ENCODE data around the gene THUMPD1.
A peak's percentile ranks its signal among the peaks of the same experiment; 100 is the strongest.
"Not testable (repeated sequence)": the region's sequence is repeated elsewhere in the genome, so short reads cannot be mapped to it uniquely, and the experiment has no call there.

DNA sequence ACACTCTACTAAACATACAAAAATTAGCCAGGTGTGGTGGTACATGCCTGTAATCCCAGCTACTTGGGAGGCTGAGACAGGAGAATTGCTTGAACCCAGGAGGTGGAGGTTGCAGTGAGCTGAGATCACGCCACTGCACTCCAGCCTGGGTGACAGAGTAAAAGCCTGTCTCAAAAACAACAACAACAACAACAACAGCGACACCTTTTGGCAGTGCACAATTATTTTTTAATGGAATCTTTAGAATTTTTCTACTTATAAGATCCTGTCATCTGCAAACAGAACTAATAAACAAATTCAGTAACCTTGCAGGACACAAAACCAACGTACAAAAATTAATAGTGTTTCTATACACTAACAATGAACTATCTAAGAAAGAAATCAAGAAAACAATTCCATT is 33.5 kb downstream of the THUMPD1 start:
- TF ChIP-seq, protein P1, sequence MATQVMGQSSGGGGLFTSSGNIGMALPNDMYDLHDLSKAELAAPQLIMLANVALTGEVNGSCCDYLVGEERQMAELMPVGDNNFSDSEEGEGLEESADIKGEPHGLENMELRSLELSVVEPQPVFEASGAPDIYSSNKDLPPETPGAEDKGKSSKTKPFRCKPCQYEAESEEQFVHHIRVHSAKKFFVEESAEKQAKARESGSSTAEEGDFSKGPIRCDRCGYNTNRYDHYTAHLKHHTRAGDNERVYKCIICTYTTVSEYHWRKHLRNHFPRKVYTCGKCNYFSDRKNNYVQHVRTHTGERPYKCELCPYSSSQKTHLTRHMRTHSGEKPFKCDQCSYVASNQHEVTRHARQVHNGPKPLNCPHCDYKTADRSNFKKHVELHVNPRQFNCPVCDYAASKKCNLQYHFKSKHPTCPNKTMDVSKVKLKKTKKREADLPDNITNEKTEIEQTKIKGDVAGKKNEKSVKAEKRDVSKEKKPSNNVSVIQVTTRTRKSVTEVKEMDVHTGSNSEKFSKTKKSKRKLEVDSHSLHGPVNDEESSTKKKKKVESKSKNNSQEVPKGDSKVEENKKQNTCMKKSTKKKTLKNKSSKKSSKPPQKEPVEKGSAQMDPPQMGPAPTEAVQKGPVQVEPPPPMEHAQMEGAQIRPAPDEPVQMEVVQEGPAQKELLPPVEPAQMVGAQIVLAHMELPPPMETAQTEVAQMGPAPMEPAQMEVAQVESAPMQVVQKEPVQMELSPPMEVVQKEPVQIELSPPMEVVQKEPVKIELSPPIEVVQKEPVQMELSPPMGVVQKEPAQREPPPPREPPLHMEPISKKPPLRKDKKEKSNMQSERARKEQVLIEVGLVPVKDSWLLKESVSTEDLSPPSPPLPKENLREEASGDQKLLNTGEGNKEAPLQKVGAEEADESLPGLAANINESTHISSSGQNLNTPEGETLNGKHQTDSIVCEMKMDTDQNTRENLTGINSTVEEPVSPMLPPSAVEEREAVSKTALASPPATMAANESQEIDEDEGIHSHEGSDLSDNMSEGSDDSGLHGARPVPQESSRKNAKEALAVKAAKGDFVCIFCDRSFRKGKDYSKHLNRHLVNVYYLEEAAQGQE (IDR thresholded peaks at IDR 0.05; ENCODE audit: low read depth), result not testable (repeated sequence)
- not testable (repeated sequence) for TF ChIP-seq YY1 (IDR thresholded peaks at IDR 0.05; ENCODE audit: extremely low read depth, insufficient replicate concordance, low read depth, low read length); TCF7L2 (IDR thresholded peaks at IDR 0.05; ENCODE audit: borderline replicate concordance, extremely low read depth, insufficient read depth, insufficient read length); EZH2 (IDR thresholded peaks at IDR 0.05); POLR2A (IDR thresholded peaks at IDR 0.05; ENCODE audit: borderline replicate concordance, extremely low read depth, insufficient read depth, insufficient read length); ATF3 (IDR thresholded peaks at IDR 0.05)
- TF ChIP-seq, protein P2, sequence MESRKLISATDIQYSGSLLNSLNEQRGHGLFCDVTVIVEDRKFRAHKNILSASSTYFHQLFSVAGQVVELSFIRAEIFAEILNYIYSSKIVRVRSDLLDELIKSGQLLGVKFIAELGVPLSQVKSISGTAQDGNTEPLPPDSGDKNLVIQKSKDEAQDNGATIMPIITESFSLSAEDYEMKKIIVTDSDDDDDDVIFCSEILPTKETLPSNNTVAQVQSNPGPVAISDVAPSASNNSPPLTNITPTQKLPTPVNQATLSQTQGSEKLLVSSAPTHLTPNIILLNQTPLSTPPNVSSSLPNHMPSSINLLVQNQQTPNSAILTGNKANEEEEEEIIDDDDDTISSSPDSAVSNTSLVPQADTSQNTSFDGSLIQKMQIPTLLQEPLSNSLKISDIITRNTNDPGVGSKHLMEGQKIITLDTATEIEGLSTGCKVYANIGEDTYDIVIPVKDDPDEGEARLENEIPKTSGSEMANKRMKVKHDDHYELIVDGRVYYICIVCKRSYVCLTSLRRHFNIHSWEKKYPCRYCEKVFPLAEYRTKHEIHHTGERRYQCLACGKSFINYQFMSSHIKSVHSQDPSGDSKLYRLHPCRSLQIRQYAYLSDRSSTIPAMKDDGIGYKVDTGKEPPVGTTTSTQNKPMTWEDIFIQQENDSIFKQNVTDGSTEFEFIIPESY (IDR thresholded peaks at IDR 0.05; ENCODE audit: extremely low read depth, insufficient replicate concordance, low read length), result not testable (repeated sequence)
- TF ChIP-seq, protein P3, sequence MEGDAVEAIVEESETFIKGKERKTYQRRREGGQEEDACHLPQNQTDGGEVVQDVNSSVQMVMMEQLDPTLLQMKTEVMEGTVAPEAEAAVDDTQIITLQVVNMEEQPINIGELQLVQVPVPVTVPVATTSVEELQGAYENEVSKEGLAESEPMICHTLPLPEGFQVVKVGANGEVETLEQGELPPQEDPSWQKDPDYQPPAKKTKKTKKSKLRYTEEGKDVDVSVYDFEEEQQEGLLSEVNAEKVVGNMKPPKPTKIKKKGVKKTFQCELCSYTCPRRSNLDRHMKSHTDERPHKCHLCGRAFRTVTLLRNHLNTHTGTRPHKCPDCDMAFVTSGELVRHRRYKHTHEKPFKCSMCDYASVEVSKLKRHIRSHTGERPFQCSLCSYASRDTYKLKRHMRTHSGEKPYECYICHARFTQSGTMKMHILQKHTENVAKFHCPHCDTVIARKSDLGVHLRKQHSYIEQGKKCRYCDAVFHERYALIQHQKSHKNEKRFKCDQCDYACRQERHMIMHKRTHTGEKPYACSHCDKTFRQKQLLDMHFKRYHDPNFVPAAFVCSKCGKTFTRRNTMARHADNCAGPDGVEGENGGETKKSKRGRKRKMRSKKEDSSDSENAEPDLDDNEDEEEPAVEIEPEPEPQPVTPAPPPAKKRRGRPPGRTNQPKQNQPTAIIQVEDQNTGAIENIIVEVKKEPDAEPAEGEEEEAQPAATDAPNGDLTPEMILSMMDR (IDR thresholded peaks at IDR 0.05 in 2 of 3, conservative IDR thresholded peaks at IDR 0.05 in 1 of 3; ENCODE audit: borderline replicate concordance in 1 of 3, insufficient read depth in 1 of 3, low read depth in 2 of 3, low read length in 2 of 3), result peak; percentile 40 to 54 (median 42); a peak in 4 of 6 replicates
- TF ChIP-seq, protein P4, sequence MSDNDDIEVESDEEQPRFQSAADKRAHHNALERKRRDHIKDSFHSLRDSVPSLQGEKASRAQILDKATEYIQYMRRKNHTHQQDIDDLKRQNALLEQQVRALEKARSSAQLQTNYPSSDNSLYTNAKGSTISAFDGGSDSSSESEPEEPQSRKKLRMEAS (IDR thresholded peaks at IDR 0.05), result not testable (repeated sequence)

All from HCT116 (cell line).